HEK293T (cell line): ENCODE results near the gene CAAP1.

ENCODE experiments used
- FOXA1 ChIP-seq: fragments of 450-650 bp; IDR thresholded peaks from 2 replicates; pipeline ENCODE4 v1.6.1; 2016; ENCODE audit warnings: mild to moderate bottlenecking
- HDGF ChIP-seq: fragments of 450-650 bp; IDR thresholded peaks from 2 replicates; pipeline ENCODE4 v1.6.1; 2017; ENCODE audit warnings: antibody characterized with exemption, borderline replicate concordance
- NFRKB ChIP-seq: fragments of 450-650 bp; IDR thresholded peaks from 2 replicates; pipeline ENCODE4 v1.6.1; 2016; ENCODE audit warnings: mild to moderate bottlenecking, moderate library complexity
- PKNOX1 ChIP-seq: fragments of 450-650 bp; IDR thresholded peaks from 2 replicates; pipeline ENCODE4 v1.6.1; 2016
- SP1 ChIP-seq: fragments of 450-650 bp; IDR thresholded peaks from 2 replicates; pipeline ENCODE4 v1.6.1; 2017
- SUZ12 ChIP-seq: fragments of 450-650 bp; IDR thresholded peaks from 2 replicates; pipeline ENCODE4 v1.6.1; 2016; ENCODE audit warnings: mild to moderate bottlenecking

GRCh38 chr9:26892251-26893029, at the start of gene CAAP1:
- no peak for TF ChIP-seq NFRKB
- no peak for TF ChIP-seq SP1
- no peak for TF ChIP-seq SUZ12
- no peak for TF ChIP-seq FOXA1
- TF ChIP-seq PKNOX1 = no peak
- no peak for TF ChIP-seq HDGF
